GM12872 (cell line): Measurements from ENCODE around the gene OSGIN1.

ENCODE experiments used
- CTCF ChIP-seq: IDR thresholded peaks from 3 replicates; pipeline ENCODE4 v1.5.1; 2011; ENCODE audit warnings: low read depth, mild to moderate bottlenecking, low read length, moderate library complexity; ENCODE audit not compliant: insufficient read depth

The OSGIN1 gene

DNA sequence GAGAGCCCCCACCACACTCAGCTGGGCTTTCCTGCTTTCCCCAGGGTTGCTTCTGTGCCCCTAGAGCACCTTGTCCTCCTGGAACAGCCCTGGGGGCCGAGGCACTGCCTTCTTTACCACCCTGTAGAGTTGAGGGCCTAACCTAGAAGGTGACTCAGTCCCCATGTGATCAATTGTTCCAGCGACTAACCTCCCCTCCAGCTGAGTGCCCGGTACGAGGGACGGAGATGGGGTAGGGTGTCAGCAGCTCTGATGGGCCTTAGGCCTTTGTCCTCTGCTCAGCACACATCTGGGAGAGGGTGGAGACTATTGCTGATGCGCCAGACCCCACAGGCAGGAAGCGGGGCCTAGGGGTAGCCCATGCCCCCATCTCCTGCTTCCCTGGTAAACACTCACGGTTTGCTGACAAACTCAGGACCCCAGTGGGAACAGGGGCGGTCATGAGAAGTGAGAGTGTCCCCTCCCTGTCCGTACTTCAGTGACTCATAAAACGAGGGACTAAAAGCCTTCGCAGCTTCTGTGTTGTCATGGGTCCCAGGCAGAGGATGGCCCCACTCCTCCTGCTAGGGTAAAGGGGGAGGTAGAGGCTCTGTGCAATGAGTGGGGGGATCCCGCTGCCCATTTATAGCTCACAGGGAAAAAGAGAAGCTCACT, 48.1 kb downstream of the OSGIN1 start:
- no peak for TF ChIP-seq CTCF

DNA sequence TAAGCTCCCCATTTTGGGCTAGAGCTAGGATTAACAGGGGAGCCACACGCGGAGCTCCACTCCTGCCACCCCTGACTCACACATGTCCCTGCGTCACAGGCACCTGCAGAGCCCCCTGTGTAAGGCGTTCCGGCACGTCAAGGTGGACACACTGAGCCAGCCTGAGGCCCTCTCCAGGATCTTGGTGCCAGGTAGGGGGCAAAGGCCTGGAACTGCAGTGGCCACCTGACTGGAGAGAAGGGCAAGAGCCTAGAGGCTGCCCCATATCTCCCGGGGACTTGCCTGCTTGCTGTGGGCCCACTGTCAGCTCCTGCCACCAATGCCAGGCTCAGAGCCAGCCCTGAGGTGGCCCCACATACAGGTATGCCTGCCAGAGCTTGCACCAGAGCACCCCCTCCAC, 48.7 kb downstream of the OSGIN1 start:
- TF ChIP-seq CTCF: no peak

- TF ChIP-seq CTCF: no peak
These were observed 50.0 kb downstream of the OSGIN1 start for GRCh38 chr16:84003038-84003437.

DNA sequence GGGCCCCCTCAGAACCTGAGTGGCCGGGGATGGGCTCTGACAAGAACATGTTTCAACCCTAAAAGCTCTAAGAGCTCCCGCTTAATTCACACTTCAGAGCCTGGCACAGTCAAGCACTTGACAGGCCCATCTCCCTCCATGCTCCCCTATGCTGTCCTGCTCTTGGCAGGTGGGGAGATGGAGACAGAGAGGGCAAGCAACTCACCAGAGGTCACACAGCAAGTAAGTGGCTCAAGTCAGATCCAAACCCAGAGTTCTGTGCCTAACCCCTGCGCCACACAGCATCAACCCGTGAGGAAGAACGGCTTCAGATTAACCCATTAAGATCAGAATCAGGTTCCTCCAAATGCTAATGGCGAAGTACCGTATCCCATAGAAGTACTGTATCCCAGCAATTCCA, 51.4 kb downstream of the OSGIN1 start:
- no peak for TF ChIP-seq CTCF

DNA sequence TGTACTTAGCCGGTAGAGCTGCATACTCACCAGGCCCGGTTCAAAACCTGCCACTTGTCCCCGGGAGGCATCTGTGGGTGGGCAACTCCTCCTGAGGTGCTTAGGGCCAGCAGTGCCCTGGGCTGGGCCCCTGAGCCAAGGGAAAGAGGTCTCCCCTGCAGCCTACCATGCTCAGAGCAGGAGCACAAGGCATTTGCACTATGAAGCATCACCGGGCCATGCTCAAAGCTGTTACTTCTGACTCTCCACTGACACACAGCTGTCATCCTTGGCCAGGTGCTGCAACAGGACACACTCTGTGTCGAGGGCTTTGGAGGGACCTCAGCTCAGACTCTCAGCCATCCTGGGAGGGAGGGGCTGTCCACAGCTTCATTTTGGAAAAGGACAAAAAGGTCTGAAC, 52.4 kb downstream of the OSGIN1 start:
- TF ChIP-seq CTCF: no peak

DNA sequence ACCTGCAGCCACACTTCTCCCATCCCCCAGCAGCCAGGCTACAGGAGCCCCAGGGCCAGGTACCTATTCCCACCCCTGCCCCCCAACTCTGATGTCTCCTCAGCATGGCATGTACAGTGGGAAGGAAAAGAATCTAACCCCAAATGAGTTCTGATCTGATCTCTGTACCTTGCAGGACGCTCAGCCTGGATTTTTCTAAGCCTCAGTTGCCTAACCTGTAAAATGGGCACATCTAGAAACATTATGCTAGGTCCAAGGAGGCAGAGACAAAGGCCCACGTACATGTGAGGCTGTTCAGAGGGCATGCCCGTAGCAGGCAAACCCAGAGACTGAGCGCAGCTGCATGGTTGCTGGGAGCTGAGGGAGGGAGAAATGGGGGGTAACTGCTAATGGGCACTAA, 54.5 kb downstream of the OSGIN1 start:
- no peak for TF ChIP-seq CTCF

DNA sequence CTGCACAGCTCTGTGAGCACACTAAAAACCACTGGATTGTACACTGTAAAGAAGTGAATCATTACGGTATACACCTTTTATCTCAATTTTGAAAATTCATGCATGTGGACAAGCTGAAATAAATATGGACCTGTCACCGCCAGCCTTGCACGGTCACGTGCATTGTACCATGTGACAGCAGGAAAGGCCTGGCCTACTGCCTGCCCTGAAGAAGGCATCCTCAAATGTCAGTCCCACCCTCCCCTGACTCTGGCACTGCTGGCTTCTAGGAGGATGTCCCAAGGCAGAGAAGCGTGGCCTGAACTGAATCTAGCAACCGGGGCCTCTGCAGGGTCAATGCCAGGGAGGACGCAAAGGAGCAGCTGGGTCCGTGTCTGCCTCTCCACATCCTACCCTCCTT, 54.9 kb downstream of the OSGIN1 start:
- TF ChIP-seq CTCF: no peak
